GM19455 (cell line): ENCODE results near the gene C11orf68.
A peak's percentile ranks its signal among the peaks of the same experiment; 100 is the strongest.

Source experiments
- ATAC-seq: cut with Tn5 transposase; IDR thresholded peaks from one replicate; pipeline ENCODE4 v1.9.1; 2021; ENCODE audit not compliant: unreplicated experiment

Gene C11orf68

DNA sequence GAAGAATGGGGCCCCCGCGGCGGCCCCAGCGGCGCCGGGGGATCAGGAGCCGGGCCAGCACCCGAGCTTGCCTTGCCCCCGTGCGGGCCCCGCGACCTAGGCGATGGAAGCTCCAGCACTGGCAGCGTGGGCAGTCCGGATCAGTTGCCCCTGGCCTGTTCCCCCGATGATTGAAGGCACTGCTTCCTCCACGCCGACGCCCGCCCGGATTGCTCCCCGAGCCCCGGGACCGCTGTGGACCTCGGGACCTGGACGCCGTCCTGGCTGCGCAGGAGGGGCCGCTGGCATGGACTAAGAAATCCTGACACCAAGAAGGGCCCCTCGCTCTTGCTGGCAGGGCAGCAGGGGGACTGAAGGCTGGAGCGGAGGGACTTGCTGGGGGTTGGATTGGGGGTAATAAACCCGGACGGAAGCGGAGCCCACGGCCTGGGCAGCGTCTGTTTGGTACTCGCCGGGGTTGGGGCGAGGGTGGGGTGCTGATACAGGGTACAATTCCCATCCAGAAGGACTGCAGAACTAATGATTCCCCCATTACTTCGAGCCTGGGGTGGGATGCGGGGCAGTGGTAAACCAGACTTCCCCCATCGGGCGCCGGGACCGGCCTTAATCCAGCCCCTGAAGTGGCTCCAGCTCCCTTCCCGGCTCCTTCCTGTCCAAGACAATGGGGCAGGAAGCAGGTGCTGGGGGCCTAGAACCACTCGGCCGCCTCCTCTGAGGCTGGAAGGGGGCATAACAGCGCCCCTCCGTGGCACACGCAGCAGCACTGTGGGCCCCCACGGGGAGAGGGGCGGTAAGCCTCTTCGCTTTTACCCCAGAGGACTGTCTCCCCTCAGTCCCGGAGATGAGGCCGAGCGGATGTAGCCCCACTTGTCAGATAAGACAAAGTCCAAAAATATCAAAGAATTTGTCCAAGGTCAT, 27.4 kb downstream of the C11orf68 start:
- ATAC-seq, result no peak

DNA sequence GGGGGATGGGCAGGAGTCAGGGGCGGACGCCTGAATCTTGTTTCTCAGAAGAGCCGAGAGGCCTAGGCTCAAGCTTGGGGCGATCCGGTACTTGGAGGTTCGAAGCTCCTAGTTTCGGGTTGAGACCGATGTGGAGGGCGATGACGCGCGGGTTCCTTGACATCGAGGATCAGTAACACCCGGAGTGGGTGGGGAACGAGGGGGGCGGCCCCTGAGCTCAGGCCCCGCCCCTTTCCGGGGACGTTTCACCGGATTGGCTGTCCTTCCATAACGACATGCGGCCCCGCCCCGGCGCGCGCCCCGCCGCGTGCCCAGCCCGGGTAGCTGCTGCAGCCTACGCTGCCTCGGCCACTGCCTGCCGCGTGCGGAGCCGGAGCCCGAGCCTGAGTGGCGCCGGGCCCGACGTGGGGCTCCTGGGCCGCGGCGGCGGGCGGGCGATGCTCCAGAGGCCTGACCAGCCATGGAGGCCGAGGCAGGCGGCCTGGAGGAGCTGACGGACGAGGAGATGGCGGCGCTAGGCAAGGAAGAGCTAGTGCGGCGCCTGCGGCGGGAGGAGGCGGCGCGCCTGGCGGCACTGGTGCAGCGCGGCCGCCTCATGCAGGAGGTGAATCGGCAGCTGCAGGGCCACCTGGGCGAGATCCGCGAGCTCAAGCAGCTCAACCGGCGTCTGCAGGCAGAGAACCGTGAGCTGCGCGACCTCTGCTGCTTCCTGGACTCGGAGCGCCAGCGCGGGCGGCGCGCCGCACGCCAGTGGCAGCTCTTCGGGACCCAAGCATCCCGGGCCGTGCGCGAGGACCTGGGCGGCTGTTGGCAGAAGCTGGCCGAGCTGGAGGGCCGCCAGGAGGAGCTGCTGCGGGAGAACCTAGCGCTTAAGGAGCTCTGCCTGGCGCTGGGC, 28.3 kb downstream of the C11orf68 start, which contains the start of gene CCDC85B:
CCDC85B (plus strand) TSS at position 350 of the 895 bp plus-strand sequence; CDS start at position 461, 111 bp downstream.
- peak; percentile 53 for ATAC-seq

DNA sequence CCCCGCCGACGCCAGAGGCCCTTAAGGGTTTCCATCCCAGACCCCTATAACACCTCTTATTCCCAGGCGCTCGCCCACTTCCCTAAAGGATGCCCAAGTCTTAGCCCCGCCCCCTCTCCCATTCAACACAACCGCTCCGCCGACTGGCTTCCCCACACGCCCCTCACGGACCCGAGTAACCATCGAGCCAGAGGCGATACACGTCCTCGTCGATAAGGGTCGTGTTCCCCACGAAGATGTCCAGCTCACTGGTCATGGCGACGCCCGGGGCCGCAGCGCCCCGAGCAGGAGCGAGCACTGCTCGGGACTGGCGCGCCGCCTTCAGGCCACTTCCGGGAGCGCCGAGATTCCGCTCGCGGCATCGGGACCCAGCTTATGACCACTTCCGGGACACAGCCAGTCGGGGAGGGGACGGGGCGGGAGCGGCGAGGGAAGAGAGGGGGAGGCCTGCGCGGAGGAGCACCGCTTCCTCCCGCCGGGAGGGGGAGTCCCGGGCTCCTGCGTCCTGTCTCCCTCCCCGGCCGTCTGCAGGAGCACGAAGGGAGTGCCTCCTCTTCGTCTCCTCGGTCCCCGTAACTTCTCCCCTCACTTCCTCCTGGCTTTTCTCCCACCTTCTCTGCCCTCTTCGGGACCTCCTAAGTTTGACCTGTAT, 30.6 kb downstream of the C11orf68 start, which contains the start of gene FIBP:
FIBP (minus strand) TSS at position 309 of the 652 bp plus-strand sequence; CDS start at position 256, 53 bp downstream.
- ATAC-seq, result peak; percentile 47

DNA sequence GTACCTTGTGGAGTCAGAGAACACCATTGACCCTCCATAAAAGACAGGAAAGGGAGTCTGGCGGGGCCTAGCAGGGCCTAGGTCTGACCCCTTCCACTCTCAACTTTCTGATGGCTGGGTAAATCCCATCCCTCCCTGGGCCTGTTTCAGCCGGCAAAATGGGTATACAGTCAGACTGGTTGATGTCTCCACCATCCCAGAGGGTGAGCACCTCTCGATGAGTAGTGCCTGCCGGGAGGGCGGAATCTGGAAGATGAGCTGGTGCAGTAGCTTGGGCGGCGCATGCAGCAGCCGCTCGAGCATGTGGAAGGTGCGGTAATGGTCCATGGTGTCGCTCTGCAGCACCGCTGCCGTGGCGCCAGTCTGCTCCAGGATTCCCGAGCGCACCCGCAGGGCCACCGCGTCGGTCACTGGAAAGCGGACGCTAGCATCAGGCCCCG, 31.1 kb downstream of the C11orf68 start:
- no peak for ATAC-seq

DNA sequence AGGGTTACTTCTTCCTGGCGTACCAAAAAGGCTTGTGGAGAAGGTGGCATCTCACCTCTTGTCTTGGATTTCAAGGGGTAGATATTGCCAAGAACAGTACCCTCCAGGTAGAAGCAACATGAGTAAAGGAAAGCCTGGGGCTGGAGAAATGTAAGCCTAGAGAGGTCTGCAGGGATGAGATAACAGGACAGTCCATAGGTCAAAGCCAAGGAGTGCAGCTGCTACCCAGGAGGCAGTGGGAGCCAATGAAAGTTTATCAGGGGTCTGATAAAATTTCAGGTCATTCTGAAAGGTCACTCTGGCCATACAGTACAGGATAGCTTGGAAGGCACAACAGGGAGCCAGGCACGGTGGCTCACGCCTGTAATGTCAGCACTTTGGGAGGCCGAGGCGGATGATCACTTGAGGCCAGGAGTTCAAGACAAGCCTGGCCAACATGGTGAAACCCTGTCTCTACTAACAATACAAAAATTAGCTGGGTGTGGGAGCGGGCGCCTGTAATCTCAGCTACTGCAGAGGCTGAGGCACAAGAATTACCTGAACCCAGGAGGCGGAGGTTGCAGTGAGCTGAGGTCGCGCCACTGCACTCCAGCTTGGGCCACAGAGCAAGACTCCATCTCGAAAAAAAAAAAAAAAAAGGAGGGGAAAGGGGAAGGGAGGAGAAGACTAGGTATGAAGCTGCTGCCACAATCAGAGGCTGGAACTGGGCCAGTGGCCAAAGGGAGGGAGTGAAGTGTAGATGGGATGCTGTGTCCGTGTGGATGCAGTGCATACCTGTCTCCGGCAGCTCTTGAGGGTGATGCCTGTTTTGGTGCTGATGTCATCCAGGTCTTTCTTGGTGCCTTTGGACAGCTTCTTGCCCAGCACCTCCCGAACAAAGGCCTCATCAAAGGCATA, 31.8 kb downstream of the C11orf68 start:
- no peak for ATAC-seq

DNA sequence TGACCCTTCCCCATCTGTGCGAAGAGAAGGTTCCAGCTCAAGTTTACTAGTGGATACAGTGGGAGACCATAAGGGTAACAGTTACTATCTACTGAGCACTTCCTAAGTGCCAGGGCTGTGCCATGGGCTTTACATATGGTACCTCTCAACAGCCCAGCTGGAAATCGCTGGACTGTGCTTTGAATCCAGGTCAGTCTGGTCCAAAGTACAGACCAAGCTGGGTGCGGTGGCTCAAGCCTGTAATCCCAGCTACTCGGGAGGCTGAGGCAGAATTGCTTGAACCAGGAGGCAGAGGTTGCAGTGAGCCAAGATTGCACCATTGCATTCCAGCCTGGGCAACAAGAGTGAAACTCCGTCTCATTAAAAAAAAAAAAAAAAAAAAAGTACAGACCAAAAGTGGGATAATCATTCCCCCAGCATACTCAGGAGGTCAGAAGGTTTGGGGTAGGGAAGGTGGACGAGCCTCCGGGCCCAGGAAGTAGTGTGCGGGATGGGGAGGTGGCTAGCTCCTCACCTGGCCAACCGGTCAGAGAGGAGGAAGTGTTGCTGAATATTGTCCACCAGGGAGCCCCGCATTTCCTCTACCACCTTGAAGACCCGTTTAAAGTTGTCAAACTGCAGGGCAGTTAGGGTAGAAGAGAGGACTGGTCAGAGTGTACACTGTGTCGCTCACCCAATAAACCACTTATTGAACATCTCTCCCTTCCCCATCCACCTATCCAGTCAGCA, 32.9 kb downstream of the C11orf68 start:
- no peak for ATAC-seq

DNA sequence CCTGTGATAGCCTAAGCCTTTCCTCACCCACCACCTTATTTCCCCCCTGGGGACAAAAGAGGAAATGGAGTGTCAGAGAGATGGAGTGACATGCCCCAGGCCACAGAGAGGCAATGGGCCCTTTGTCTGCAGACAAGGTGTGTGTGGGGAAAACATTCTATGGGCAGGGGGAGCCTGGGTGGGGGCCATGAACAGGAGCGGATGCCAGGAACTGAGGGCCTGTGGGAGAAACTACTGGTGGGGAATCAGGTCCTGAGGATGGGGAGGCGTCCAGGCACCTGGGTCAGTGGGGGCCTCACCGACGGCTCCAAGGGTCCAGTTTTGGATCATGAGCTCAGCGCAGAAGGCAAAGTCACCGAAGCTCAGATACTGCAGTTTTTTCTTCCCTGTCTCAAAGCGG, 33.6 kb downstream of the C11orf68 start:
- no peak for ATAC-seq

DNA sequence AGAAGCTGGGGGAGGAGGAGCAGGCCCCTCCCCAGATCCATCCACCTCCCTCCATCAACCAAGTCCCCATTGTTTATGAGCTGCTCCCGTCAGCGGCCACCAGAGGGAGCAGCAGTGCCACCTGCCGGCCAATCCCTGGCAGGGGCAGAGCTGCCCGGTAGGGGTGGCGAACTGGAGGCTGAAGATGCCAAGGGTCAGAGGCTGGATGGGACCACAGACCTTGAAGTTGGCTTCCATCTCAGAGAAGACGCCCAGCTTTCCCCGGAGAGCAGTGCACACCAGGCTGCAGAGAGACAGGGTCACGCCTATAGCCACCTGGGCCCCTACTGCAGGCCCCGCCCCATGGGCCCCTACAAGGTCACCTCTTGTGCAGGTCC, 34.2 kb downstream of the C11orf68 start:
- no peak for ATAC-seq

DNA sequence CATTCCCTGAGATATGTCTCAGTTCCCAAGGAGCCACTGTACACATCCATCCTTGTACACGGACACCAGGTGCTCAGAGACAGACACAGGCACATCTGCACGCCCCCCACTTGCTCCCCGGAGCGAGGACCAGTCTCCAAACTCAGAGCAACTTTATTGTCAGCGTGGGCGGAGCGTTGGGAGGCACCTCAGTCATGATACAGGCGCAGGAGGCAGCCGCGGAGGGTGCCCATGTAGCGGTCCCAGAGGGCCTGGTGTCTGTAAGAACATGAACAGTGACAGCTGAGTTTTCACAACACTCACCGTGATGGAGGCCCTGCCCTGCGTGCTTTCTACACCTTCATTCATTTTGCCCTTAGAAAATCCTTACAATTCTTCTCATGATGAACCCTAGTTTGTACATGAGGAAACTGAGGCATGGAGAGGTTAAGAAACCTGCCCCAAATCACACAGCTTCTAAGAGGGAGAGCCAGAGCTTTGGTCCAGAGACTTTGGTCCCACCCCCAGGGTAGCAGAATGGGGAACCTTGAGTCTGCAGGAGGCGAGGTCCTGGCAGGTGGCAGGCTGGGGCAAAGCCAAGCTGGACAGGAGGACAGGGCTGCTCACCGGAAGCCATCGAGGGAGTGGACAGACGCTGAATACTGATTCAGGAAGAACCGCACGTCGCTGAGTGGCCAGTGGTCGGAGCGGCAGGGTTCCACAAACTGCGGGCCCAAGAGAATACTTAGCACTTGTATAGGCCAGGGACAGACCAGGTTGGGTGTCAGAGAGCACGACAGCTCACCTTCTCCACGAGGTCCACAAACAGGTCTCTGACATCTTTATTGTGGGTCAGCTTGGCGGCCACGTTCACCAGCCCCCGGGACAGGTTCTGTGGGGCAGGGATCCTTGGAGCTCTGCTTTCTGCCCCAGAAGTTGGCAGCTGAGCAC, 34.8 kb downstream of the C11orf68 start:
- ATAC-seq, result no peak

DNA sequence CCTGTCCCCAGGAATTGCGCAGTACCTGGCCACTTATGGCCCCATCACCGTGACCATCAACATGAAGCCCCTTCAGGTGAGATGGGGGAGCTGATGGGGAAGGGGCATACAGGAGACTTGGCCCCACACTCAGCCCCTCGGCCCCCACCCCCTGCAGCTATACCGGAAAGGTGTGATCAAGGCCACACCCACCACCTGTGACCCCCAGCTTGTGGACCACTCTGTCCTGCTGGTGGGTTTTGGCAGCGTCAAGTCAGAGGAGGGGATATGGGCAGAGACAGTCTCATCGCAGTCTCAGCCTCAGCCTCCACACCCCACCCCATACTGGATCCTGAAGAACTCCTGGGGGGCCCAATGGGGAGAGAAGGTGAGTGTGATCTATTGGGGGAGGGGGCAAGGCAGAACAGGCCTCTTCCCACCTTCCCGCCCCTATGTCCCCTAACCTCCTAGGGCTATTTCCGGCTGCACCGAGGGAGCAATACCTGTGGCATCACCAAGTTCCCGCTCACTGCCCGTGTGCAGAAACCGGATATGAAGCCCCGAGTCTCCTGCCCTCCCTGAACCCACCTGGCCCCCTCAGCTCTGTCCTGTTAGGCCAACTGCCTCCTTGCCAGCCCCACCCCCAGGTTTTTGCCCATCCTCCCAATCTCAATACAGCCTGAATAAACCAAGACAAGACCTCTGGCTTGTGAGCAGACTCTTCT, 35.7 kb downstream of the C11orf68 start:
- ATAC-seq, result no peak

DNA sequence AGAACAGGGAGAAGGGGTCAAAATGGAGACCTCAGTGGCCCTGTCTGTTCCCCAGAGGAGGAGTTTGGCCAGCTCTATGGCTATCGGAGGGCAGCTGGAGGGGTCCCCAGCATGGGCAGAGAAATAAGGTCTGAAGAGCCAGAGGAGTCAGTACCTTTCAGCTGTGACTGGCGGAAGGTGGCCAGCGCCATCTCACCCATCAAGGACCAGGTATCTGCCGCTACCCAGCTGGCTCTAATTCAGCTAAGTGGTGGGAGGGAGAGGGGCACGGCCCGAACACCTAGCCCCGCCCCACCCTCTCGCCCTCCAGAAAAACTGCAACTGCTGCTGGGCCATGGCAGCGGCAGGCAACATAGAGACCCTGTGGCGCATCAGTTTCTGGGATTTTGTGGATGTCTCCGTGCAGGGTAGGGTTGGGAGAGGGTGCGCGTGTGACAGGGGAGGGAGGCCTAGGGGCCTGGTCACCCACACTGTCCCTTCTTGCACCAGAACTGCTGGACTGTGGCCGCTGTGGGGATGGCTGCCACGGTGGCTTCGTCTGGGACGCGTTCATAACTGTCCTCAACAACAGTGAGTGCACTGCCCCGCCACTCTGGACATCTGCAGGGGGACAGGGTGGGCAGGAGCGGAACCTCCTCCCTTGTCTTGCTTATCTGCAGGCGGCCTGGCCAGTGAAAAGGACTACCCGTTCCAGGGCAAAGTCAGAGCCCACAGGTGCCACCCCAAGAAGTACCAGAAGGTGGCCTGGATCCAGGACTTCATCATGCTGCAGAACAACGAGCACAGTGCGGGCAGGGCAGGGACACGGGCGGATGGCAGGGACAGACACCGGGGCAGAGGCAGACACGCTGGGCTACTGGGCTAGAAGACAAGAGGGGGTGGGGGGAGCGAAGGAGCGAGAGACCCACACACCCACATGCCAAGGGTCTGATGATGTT, 36.5 kb downstream of the C11orf68 start:
- no peak for ATAC-seq

DNA sequence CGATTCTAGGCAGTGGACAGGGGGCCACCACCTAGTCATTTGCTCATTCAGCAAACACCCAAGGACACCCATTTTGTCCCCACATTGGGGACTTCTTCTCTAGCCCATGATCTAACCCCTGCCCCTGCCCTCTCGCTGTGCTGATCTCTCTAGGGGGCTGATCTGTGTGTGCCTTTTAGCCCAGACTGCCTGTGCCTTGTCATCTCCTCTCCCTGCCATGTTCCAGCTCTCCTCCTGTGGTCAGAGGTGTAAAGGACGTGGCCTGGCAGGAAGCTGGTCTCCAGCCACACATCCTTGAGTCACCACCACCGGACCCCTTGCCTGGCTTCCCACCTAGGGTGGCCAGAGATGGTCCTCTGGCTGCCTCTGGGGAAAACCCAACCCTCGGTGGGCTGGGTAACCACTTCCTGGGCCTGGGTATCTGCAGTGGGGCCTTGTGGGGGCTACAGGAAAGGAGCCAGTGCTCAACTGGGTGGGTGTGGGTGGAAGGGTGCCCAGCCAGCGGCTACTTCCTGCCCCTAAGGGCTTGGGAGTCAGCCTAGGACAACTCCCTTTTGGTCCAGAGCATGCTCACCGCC, 37.9 kb downstream of the C11orf68 start:
- no peak for ATAC-seq

DNA sequence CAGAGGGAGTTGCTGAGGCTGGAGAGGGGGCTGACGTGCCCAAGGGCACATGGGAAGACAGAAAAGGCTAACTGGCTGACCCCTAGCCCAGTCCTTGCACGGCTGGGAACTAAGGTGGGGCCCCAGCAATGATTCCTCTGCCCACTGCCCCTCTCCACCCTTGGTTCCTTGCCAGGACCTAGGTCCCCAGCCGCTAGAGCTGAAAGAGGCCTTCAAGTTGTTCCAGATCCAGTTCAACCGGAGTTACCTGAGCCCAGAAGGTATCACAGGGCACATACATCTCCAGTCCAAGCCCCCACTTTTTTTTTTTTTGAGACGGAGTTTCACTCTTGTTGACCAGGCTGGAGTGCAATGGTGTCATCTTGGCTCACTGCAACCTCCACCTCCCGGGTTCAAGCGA, 38.8 kb downstream of the C11orf68 start:
- ATAC-seq, result no peak

DNA sequence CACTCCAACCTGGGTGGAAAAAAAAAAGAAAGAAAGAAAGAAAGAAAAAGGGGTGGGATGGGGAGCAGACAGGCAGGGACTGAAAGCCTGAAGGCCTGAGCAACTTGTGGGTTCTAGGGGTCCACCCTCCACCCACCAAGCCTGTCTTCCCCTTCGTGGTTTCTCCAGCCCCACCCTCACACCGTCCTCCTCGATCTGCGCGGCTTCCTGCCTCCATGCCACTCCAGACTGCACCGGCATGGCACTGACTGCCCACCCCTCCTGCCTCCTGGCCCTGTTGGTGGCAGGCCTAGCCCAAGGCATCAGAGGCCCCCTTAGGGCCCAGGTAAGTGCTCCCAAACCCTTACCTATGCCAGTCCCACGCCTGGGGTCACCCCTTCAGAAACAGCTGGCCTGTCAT, 39.2 kb downstream of the C11orf68 start, which contains the start of gene CTSW:
CTSW (plus strand) TSS at position 221 of the 400 bp plus-strand sequence; CDS start at position 239, 18 bp downstream.
- ATAC-seq, result no peak

DNA sequence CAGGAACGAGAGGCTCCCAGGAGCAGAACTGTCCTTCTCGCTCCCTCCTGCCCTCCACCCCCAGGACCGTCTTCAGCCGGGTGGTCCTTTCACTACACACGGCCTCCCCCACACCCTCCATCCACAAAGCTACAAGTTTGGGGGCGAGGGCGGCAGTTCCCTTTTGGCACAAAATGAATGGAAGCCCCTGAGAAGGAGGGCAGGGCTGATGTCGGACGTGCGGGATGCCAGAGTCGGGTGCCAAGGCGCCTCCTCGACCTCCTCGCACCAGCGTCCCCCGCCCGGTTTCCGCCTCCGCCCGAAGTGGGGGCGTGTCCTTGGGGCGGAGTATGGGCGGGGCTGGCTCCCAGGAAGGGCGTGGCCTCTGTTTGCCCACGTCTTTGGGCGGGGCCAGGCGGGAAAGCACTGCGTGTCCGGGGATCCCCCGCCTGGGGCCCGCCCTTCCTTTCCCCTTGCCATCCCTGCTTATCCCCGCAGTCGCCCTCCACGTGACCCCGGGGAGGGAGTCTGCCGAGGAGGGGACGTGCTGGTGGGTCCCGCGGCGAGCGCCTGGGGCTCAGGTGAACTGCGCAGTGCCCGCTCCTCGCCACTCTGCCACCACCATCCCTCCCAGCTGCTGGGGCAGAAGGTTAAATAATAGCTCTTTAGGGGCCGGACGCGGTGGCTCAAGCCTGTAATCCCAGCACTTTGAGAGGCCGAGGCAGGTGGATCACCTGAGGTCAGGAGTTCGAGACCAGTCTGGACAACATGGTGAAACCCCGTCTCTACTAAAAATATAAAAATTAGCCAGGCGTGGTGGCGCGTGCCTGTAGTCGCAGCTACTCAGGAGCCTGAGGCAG, 45.3 kb downstream of the C11orf68 start:
- peak; percentile 78 for ATAC-seq
